NCI-H1048 (cell line): ENCODE data around the gene SOD1.

Source experiments
- DNase-seq: peaks from one replicate; lab custom pipeline; 2025; lab: John Stamatoyannopoulos, UW

SOD1 gene

DNA sequence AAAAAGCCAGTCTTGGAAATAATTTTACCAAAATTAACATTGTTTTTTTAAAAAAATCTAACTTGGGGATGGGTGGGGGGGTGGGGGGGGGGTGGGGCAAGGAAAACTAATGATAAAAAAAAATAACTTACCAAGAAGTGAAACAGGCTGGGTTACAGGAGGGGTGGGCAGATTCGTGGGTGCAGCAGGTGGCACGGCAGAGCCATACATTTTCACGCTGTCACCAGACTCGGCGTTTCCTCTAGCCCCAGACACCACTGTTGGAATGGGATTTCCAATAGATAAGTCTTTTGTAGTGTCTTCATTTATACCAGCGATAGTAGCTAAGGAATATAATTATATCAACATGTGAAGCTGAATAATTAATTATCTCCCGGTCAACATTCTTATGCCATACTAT, 25.4 kb downstream of the SOD1 start:
- no peak for DNase-seq

DNA sequence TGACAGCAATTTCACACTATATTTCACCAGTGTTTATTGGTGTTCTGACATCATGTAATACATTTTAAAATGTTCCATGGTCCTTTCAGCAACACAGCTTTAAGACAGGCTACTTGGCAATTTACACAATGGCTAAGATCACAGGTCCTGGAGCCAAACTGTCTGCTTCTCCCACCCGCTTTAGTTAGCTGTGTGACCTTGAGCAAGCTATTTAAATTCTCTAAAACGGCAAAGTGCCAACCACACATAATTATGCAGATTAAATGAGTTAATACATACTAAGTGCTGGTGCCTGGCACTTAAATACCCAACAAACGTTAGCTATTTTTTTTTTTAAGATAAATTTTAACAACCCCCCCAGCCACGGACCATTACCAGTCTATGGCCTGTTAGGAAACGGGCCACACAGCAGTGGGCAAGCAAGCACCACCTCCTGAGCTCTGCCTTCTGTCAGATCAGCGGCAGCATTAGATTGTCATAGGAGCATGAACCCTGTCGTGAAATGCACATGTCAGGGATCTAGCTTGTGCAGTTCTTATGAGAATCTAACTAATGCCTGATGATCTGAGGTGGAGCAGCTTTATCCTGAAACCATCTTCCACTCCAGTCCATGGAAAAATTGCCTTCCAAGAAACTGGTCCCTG, 26.9 kb downstream of the SOD1 start:
- DNase-seq = no peak

GRCh38 chr21:31687108-31687507, 27.6 kb downstream of the SOD1 start:
- no peak for DNase-seq

- no peak for DNase-seq
These were observed 29.3 kb downstream of the SOD1 start for GRCh38 chr21:31688603-31689368.

GRCh38 chr21:31693222-31693621, 33.7 kb downstream of the SOD1 start:
- no peak for DNase-seq

- no peak for DNase-seq
These were observed 36.9 kb downstream of the SOD1 start for GRCh38 chr21:31696424-31696823.

GRCh38 chr21:31698461-31698860, 39.0 kb downstream of the SOD1 start:
- no peak for DNase-seq

- no peak for DNase-seq
These were observed 40.5 kb downstream of the SOD1 start for GRCh38 chr21:31700040-31700439.

DNA sequence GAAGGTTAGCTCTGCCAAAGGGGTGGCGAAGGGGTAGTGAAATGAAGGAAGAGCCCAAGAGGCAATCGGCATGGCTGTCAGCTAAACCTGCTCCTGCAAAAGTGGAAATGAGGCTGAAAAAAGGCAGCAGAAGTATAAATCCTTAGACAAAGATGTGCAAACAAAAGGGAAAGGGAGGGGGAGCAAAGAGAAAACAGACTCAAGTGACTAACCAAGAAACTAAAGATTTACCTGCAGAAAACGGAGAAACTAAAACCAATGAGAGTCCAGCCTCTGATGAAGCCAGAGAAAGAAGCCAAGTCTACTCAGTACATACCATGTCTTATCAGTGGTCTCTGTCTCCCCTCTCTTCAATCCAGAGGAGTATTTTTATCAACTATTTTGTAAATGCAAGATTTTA, 47.1 kb downstream of the SOD1 start:
- no peak for DNase-seq

- no peak for DNase-seq
These were observed 48.0 kb downstream of the SOD1 start for GRCh38 chr21:31707499-31707898.

GRCh38 chr21:31708541-31708940, 49.0 kb downstream of the SOD1 start:
- DNase-seq = no peak

GRCh38 chr21:31710586-31710985, 51.1 kb downstream of the SOD1 start:
- DNase-seq = no peak

DNA sequence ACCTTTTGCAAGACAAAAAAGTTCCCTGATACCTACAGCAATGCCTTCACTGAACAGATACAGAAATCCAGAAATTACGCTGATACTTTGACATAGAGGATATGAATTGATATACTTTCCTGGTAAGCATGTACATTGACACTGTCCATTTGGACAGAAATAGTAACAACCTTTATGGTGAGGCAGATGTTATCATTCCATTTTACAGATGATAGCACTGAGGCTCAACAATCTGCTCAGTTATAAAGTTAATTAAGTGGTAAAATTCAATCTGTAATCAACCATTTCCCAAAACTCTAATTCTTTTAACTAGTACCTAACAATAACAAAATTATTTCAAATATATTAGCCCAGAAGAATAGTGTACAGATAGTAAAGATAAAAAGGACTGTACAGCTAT, 51.8 kb downstream of the SOD1 start:
- DNase-seq = no peak

DNA sequence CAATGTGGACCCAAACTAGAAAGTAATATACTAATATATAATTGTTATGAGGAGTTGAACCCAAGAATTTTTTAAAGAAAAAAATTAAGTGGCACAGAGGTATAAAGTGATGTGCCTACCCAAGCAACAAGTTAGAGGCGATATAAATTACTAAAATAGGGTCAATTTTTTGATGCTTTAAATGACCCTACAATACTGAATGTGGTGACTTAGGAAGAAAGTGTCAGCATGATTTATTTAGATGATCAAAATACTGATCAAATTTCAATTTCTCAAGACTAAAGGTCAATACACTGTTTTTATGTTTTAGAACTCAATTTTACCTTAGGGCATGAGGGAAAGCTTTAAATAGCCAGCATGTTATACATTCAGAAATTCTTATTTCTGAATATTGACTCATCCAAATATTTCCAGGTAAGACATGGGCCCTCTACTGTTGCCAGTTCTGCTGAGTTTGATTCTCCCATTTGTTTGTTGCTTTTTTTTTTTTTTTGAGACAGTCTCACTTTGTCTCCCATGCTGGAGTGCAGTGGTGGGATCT, 52.3 kb downstream of the SOD1 start:
- no peak for DNase-seq

GRCh38 chr21:31713115-31713514, 53.6 kb downstream of the SOD1 start:
- DNase-seq = no peak

DNA sequence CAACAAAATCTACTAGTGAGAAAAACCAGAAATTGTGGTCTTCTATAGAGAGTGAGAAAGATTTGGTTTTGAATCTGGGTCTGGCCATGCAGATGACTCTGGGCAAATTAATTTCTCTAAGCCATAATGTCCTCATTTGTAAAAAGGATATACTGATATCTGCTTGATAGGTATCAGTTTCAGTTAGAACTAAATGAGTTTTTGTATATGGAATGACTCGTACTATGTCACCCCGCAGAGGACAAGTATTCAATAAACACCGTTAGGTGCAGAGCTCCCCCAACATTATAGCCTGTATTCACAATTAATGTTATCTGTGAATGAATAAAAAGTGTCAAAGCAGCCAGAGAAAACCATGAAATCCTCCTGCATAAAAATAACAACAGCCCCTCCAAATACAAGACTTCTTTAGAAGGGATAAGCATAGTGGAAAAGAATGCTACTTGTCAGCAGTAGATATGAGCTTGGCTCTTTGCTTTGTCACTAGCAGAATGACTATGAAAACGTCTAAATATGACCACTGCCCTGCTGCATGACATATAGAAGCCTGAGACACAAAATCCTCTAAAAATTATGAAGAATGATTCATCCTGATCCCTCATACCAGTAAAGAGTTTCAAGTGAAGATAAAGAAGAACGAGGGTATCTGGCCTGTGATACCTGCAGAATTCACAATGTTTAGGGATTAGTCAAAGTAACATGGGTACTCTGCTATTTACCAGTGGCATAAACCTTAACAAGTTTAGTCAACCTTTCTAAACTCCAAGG, 54.7 kb downstream of the SOD1 start:
- DNase-seq = no peak

- DNase-seq = no peak
These were observed 55.4 kb downstream of the SOD1 start for GRCh38 chr21:31714741-31715365.

GRCh38 chr21:31716106-31716505, 56.6 kb downstream of the SOD1 start:
- no peak for DNase-seq
